Gastrocnemius medialis (tissue), 4 donors: Measurements from ENCODE around the gene TTYH2. TPM values are rescaled to one million over a fixed set of nuclear protein-coding genes. Genes with fewer than 3 reads are reported as not detected.

Source experiments
- ATAC-seq, 2 donors: fragments of 150-250 bp; one replicate each; pipeline ENCODE4 v1.9.1; 2016
- DNase-seq, 2 donors: peaks; one replicate each; pipeline ENCODE4 v3.0.0-alpha.2; 2019
- H3K27ac ChIP-seq, 4 donors: fragments of 200-600 bp; sonication (generic); 1 replicate in 1 of 4; 2 replicates in 3 of 4; pipeline ENCODE4 v1.5.1; 2016 to 2018; ENCODE audit warnings: mild to moderate bottlenecking in 2 of 4, moderate library complexity in 1 of 4
- H3K27me3 ChIP-seq, 3 donors: fragments of 200-600 bp; sonication (generic) in 2 of 3; 1 replicate in 1 of 3; 2 replicates in 2 of 3; pipeline versions ENCODE4 v1.5.1 to v1.6.0; 2016 to 2019; ENCODE audit warnings: mild to moderate bottlenecking in 1 of 3, moderate library complexity in 1 of 3
- H3K36me3 ChIP-seq, 2 donors: fragments of 200-600 bp; sonication (generic) in 1 of 2; one replicate each; pipeline ENCODE4 v1.5.1; 2017 to 2018
- H3K4me1 ChIP-seq, 2 donors: fragments of 200-600 bp; sonication (generic) in 1 of 2; one replicate each; pipeline ENCODE4 v1.5.1; 2016 to 2017; ENCODE audit warnings: mild to moderate bottlenecking in 2 of 2
- H3K4me3 ChIP-seq, 4 donors: fragments of 200-600 bp; sonication (generic) in 3 of 4; 1 replicate in 1 of 4; 2 replicates in 3 of 4; pipeline ENCODE4 v1.5.1; 2016 to 2019; ENCODE audit warnings: mild to moderate bottlenecking in 2 of 4
- H3K9me3 ChIP-seq, 3 donors: fragments of 200-600 bp; sonication (generic) in 2 of 3; 1 replicate in 1 of 3; 2 replicates in 2 of 3; pipeline ENCODE4 v1.5.1; 2016 to 2019
- CTCF ChIP-seq, 5 experiments: fragments of 450-650 bp in 3 of 5; fragments of 200-600 bp in 2 of 5; sonication (generic) in 2 of 5; IDR thresholded peaks in 4 of 5; conservative IDR thresholded peaks in 1 of 5; 1 replicate in 4 of 5; 2 replicates in 1 of 5; pipeline ENCODE4 v1.5.1; 2016 to 2019; ENCODE audit warnings: antibody characterized with exemption in 5 of 5, mild to moderate bottlenecking in 3 of 5, moderate library complexity in 3 of 5
- POLR2A ChIP-seq, 2 donors: fragments of 450-650 bp; IDR thresholded peaks; one replicate each; pipeline ENCODE4 v1.6.1; 2017; ENCODE audit warnings: antibody characterized with exemption in 2 of 2, mild to moderate bottlenecking in 2 of 2, moderate library complexity in 2 of 2
- in situ Hi-C, 4 donors: fragments of 200-750 bp; cut with MboI; loops; one replicate each; pipeline versions ENCODE4 v1.15.0 to v1.8.0; 2017; ENCODE audit warnings: low sequenced_read_pairs in 4 of 4
- intact Hi-C: fragments of 100-400 bp; cut with DNase I; formaldehyde crosslinking; loops from one replicate; pipeline ENCODE4 v1.15.1; 2023; ENCODE audit warnings: low total_unique reads
- total RNA-seq, 4 donors: library from RNA; depleted of rRNA; stranded (reverse); fragments of >200 nt; gene quantifications; one replicate each; pipeline versions ENCODE4 v1.1.0 to v1.2.3, GENCODE V29; 2016

TTYH2 gene
- total RNA-seq, 4 donors from 2014 or later = 4.7 to 19.2 (median 11.4) TPM

GRCh38 chr17:74244548-74244947 is 31.2 kb downstream of the TTYH2 start:
- Histone ChIP-seq H3K27me3 (no peaks in the 10 kb centered on the region), H3K9me3 (no peaks in the 10 kb centered on the region), H3K4me1 (peaks cover 13 to 19% of the 10 kb centered on the region in 2 donors), H3K4me3 (no peak overlapping the region), H3K27ac (no peak overlapping the region), H3K36me3 (no peaks in the 10 kb centered on the region)
- no peak for ATAC-seq
- intact Hi-C loops = no loop called here
- no peak for DNase-seq
- in situ Hi-C loops = no loop called here
- TF ChIP-seq CTCF (IDR thresholded peaks at IDR 0.05 in 4 of 5, conservative IDR thresholded peaks at IDR 0.05 in 1 of 5) (no peak), POLR2A (IDR thresholded peaks at IDR 0.05) (no peak)

- ATAC-seq (no peak), DNase-seq (no peak)
- H3K4me1 ChIP-seq = peaks cover 13 to 19% of the 10 kb centered on the region in 2 donors
- no peak overlapping the region for H3K4me3 ChIP-seq
- no peaks in the 10 kb centered on the region for H3K27me3 ChIP-seq
- no peaks in the 10 kb centered on the region for H3K36me3 ChIP-seq
- in situ Hi-C loops = no loop called here
- TF ChIP-seq CTCF (IDR thresholded peaks at IDR 0.05 in 4 of 5, conservative IDR thresholded peaks at IDR 0.05 in 1 of 5) (no peak), POLR2A (IDR thresholded peaks at IDR 0.05) (no peak)
- H3K27ac ChIP-seq = no peak overlapping the region
- no peaks in the 10 kb centered on the region for H3K9me3 ChIP-seq
- intact Hi-C loops = no loop called here
Observed at GRCh38 chr17:74245145-74245831, 31.9 kb downstream of the TTYH2 start.

- peaks cover 13 to 19% of the 10 kb centered on the region in 2 donors for H3K4me1 ChIP-seq
- H3K4me3 ChIP-seq = no peak overlapping the region
- no peaks in the 10 kb centered on the region for H3K27me3 ChIP-seq
- ATAC-seq (no peak), DNase-seq (no peak)
- in situ Hi-C loops (no loop called here), intact Hi-C loops (no loop called here)
- no peaks in the 10 kb centered on the region for H3K36me3 ChIP-seq
- TF ChIP-seq CTCF (IDR thresholded peaks at IDR 0.05 in 4 of 5, conservative IDR thresholded peaks at IDR 0.05 in 1 of 5) (no peak), POLR2A (IDR thresholded peaks at IDR 0.05) (no peak)
- no peaks in the 10 kb centered on the region for H3K9me3 ChIP-seq
- no peak overlapping the region for H3K27ac ChIP-seq
Observed at GRCh38 chr17:74245871-74246270, 32.5 kb downstream of the TTYH2 start.

GRCh38 chr17:74249590-74250270 is 36.4 kb downstream of the TTYH2 start:
- Histone ChIP-seq H3K27me3 (no peaks in the 10 kb centered on the region), H3K4me1 (no peaks in the 10 kb centered on the region), H3K27ac (no peak overlapping the region), H3K36me3 (peaks cover 0 to 7% of the 10 kb centered on the region in 2 donors), H3K4me3 (no peak overlapping the region), H3K9me3 (no peaks in the 10 kb centered on the region)
- ATAC-seq (no peak), DNase-seq (no peak)
- intact Hi-C loops (no loop called here), in situ Hi-C loops (no loop called here)
- TF ChIP-seq CTCF (IDR thresholded peaks at IDR 0.05 in 4 of 5, conservative IDR thresholded peaks at IDR 0.05 in 1 of 5) = no peak
- TF ChIP-seq POLR2A (IDR thresholded peaks at IDR 0.05) = no peak
